HepG2 (cell line): ENCODE measurements around the gene TJP3.

Experiments
- FOSL1 ChIP-seq: sonication (generic); formaldehyde crosslinking; IDR thresholded peaks from 2 replicates; pipeline ENCODE4 v1.9.0; 2021; ENCODE audit warnings: missing genetic modification reagents, borderline replicate concordance
- ZNF629 ChIP-seq: sonication (generic); formaldehyde crosslinking; conservative IDR thresholded peaks from 2 replicates; pipeline ENCODE4 v1.5.0; 2020; ENCODE audit warnings: missing genetic modification reagents

DNA sequence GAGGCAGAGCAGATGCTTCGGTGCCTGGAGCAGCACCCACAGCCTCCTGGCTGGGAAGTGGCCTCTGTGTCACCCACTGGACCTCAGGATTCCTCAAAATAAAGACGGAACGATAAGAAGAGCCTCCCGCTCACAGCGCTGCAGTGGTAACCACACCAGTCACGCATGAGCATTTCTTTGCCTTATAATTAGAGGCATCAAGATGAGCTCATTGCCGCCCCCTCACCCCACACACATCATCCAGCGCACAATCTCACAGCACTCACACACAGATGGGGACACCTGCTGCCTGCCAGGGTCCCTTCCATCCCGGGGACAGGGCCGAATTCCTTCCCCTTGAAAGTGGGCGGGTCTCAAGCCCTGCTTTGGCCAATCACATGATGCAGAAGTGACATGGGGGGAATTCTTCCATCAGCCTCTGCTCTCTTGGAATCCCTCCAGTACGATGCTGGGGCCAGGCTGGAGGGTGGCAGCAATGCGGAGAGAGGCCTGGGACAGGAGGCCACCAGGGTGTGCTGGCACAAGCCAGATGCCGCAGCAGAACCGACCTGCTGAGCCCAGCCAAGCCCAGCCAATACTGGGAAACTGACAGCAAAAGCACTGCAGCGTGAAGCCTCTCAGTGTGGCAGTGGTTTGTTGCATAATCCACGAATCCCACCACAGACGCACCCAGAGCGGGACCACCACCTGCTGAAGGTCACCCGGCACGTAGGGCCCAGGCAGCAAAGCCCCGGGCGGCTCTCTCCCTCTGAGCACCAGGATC lies 23.9 kb upstream of the TJP3 start:
- TF ChIP-seq ZNF629 (CRISPR knock-in tag) (no peak), FOSL1 (CRISPR knock-in tag) (no peak)
